C4-2B (cell line): ENCODE data around the gene KCNQ1OT1.

Source experiments
- H3K27ac ChIP-seq: fragments of 450-650 bp; 2 replicates; pipeline ENCODE4 v1.5.1; 2017
- CTCF ChIP-seq: fragments of 450-650 bp; conservative IDR thresholded peaks from 2 replicates; pipeline ENCODE4 v1.5.1; 2017; ENCODE audit warnings: mild to moderate bottlenecking
- ZFX ChIP-seq: fragments of 450-650 bp; IDR thresholded peaks from 2 replicates; pipeline ENCODE4 v1.6.1; 2017

Gene KCNQ1OT1

GRCh38 chr11:2740275-2740940, 40.6 kb upstream of the KCNQ1OT1 start:
- TF ChIP-seq ZFX (no peak), CTCF (no peak)
- H3K27ac ChIP-seq, result no peak overlapping the region

GRCh38 chr11:2739531-2740274, 39.9 kb upstream of the KCNQ1OT1 start:
- no peak overlapping the region for H3K27ac ChIP-seq

GRCh38 chr11:2738551-2739431, 39.0 kb upstream of the KCNQ1OT1 start:
- H3K27ac ChIP-seq, result no peak overlapping the region
- TF ChIP-seq ZFX (no peak), CTCF (no peak)

More at GRCh38 chr11:2739531-2740274, 39.9 kb upstream of the KCNQ1OT1 start:
- TF ChIP-seq ZFX (no peak), CTCF (no peak)

- TF ChIP-seq CTCF (no peak), ZFX (no peak)
- H3K27ac ChIP-seq, result no peak overlapping the region
These were observed 38.1 kb upstream of the KCNQ1OT1 start for GRCh38 chr11:2737866-2738265.

GRCh38 chr11:2737226-2737590, 37.4 kb upstream of the KCNQ1OT1 start:
- no peak overlapping the region for H3K27ac ChIP-seq
- TF ChIP-seq CTCF (no peak), ZFX (no peak)

- TF ChIP-seq ZFX, result no peak
- no peak for TF ChIP-seq CTCF
- no peak overlapping the region for H3K27ac ChIP-seq
These were observed 36.9 kb upstream of the KCNQ1OT1 start for GRCh38 chr11:2736577-2737225.
